HepG2 (cell line): Measurements from ENCODE around the gene WSCD2.

ENCODE experiments used
- FOSL2 ChIP-seq: sonication (generic); formaldehyde crosslinking; IDR thresholded peaks from 2 replicates; pipeline ENCODE4 v1.4.0; 2020; ENCODE audit warnings: missing genetic modification reagents
- GABPA ChIP-seq, 2 experiments: IDR thresholded peaks; 2 replicates each; pipeline ENCODE4 v1.6.1; 2011 to 2016; ENCODE audit warnings: low read depth in 2 of 2, low read length in 1 of 2, missing biosample characterization in 1 of 2, missing genetic modification characterization in 1 of 2
- MXI1 ChIP-seq: IDR thresholded peaks from 3 replicates; pipeline ENCODE4 v1.6.1; 2012; ENCODE audit warnings: low read depth, low read length, inconsistent platforms, borderline replicate concordance
- POLR2A ChIP-seq, 2 experiments: IDR thresholded peaks; 2 replicates each; pipeline ENCODE4 v1.6.1; 2011; ENCODE audit warnings: low read depth in 2 of 2, low read length in 2 of 2, mild to moderate bottlenecking in 1 of 2, moderate library complexity in 1 of 2; ENCODE audit not compliant: insufficient read depth in 1 of 2
- SMAD3 ChIP-seq: sonication (generic); formaldehyde crosslinking; IDR thresholded peaks from 2 replicates; pipeline ENCODE4 v1.4.0; 2020; ENCODE audit warnings: missing genetic modification reagents
- TBP ChIP-seq: sonication (generic); formaldehyde crosslinking; IDR thresholded peaks from 2 replicates; pipeline ENCODE4 v1.5.0; 2020; ENCODE audit warnings: missing genetic modification reagents
- ZNF839 ChIP-seq: sonication (generic); formaldehyde crosslinking; IDR thresholded peaks from 2 replicates; pipeline ENCODE4 v1.4.0; 2020; ENCODE audit warnings: missing genetic modification reagents, mild to moderate bottlenecking, borderline replicate concordance
- ZSCAN29 ChIP-seq: sonication (generic); formaldehyde crosslinking; conservative IDR thresholded peaks from 2 replicates; pipeline ENCODE4 v1.4.0; 2020; ENCODE audit warnings: mild to moderate bottlenecking, missing genetic modification reagents
- TF ChIP-seq, protein P1 (sequence below): sonication (generic); formaldehyde crosslinking; IDR thresholded peaks from 2 replicates; pipeline ENCODE4 v1.4.0; 2020; ENCODE audit warnings: missing genetic modification reagents, borderline replicate concordance
- TF ChIP-seq, protein P2 (sequence below): sonication (generic); formaldehyde crosslinking; IDR thresholded peaks from 2 replicates; pipeline ENCODE4 v1.8.0; 2022; ENCODE audit warnings: mild to moderate bottlenecking, missing genetic modification reagents, moderate library complexity
- TF ChIP-seq, protein P3 (sequence below): sonication (generic); formaldehyde crosslinking; IDR thresholded peaks from 2 replicates; pipeline ENCODE4 v1.4.0; 2020; ENCODE audit warnings: missing genetic modification reagents
- TF ChIP-seq, protein P4 (sequence below): IDR thresholded peaks from 2 replicates; pipeline ENCODE4 v1.6.1; 2012; ENCODE audit warnings: low read depth, low read length, improper control_type of control experiment
- TF ChIP-seq, protein P5 (sequence below): IDR thresholded peaks from 2 replicates; pipeline ENCODE4 v1.6.1; 2012; ENCODE audit warnings: inconsistent platforms
- TF ChIP-seq, protein P6 (sequence below): sonication (generic); formaldehyde crosslinking; IDR thresholded peaks from 2 replicates; pipeline ENCODE4 v1.4.0; 2020; ENCODE audit warnings: missing genetic modification reagents; ENCODE audit errors: not compliant biosample characterization

DNA sequence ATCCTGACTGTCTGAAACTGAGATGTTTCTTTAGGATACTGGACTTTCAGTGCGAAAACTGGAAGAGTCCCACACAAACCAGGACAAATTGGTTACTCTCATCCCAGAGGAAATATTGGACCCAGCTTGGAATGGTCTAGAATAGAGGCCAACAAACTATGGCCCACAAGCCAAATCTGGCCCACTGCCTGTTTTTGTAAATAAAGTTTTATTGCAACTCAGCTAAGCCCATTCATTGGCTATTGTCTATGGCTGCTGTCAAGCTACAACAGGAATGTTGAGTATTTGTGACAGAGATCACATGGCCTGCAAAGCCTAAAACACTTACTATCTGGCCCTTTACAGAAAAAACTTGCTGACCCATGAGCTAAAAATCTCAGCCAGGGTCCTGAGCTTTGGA lies 6.5 kb downstream of the WSCD2 start:
- TF ChIP-seq POLR2A (IDR thresholded peaks at IDR 0.05; ENCODE audit: insufficient read depth in 1 of 2, low read depth in 2 of 2, low read length in 2 of 2): no peak
- no peak for TF ChIP-seq SMAD3 (CRISPR knock-in tag)
- TF ChIP-seq, protein P1, sequence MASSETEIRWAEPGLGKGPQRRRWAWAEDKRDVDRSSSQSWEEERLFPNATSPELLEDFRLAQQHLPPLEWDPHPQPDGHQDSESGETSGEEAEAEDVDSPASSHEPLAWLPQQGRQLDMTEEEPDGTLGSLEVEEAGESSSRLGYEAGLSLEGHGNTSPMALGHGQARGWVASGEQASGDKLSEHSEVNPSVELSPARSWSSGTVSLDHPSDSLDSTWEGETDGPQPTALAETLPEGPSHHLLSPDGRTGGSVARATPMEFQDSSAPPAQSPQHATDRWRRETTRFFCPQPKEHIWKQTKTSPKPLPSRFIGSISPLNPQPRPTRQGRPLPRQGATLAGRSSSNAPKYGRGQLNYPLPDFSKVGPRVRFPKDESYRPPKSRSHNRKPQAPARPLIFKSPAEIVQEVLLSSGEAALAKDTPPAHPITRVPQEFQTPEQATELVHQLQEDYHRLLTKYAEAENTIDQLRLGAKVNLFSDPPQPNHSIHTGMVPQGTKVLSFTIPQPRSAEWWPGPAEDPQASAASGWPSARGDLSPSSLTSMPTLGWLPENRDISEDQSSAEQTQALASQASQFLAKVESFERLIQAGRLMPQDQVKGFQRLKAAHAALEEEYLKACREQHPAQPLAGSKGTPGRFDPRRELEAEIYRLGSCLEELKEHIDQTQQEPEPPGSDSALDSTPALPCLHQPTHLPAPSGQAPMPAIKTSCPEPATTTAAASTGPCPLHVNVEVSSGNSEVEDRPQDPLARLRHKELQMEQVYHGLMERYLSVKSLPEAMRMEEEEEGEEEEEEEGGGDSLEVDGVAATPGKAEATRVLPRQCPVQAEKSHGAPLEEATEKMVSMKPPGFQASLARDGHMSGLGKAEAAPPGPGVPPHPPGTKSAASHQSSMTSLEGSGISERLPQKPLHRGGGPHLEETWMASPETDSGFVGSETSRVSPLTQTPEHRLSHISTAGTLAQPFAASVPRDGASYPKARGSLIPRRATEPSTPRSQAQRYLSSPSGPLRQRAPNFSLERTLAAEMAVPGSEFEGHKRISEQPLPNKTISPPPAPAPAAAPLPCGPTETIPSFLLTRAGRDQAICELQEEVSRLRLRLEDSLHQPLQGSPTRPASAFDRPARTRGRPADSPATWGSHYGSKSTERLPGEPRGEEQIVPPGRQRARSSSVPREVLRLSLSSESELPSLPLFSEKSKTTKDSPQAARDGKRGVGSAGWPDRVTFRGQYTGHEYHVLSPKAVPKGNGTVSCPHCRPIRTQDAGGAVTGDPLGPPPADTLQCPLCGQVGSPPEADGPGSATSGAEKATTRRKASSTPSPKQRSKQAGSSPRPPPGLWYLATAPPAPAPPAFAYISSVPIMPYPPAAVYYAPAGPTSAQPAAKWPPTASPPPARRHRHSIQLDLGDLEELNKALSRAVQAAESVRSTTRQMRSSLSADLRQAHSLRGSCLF (CRISPR knock-in tag): no peak
- TF ChIP-seq, protein P2, sequence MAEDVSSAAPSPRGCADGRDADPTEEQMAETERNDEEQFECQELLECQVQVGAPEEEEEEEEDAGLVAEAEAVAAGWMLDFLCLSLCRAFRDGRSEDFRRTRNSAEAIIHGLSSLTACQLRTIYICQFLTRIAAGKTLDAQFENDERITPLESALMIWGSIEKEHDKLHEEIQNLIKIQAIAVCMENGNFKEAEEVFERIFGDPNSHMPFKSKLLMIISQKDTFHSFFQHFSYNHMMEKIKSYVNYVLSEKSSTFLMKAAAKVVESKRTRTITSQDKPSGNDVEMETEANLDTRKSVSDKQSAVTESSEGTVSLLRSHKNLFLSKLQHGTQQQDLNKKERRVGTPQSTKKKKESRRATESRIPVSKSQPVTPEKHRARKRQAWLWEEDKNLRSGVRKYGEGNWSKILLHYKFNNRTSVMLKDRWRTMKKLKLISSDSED: no peak
- no peak for TF ChIP-seq FOSL2
- TF ChIP-seq, protein P3, sequence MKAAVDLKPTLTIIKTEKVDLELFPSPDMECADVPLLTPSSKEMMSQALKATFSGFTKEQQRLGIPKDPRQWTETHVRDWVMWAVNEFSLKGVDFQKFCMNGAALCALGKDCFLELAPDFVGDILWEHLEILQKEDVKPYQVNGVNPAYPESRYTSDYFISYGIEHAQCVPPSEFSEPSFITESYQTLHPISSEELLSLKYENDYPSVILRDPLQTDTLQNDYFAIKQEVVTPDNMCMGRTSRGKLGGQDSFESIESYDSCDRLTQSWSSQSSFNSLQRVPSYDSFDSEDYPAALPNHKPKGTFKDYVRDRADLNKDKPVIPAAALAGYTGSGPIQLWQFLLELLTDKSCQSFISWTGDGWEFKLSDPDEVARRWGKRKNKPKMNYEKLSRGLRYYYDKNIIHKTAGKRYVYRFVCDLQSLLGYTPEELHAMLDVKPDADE (CRISPR knock-in tag): no peak
- TF ChIP-seq, protein P4, sequence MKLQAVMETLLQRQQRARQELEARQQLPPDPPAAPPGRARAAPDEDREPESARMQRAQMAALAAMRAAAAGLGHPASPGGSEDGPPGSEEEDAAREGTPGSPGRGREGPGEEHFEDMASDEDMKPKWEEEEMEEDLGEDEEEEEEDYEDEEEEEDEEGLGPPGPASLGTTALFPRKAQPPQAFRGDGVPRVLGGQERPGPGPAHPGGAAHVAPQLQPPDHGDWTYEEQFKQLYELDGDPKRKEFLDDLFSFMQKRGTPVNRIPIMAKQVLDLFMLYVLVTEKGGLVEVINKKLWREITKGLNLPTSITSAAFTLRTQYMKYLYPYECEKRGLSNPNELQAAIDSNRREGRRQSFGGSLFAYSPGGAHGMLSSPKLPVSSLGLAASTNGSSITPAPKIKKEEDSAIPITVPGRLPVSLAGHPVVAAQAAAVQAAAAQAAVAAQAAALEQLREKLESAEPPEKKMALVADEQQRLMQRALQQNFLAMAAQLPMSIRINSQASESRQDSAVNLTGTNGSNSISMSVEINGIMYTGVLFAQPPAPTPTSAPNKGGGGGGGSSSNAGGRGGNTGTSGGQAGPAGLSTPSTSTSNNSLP: no peak
- TF ChIP-seq ZSCAN29 (CRISPR knock-in tag): no peak
- TF ChIP-seq GABPA (IDR thresholded peaks at IDR 0.05; ENCODE audit: low read depth, low read length): no peak
- no peak for TF ChIP-seq GABPA (CRISPR knock-in tag; IDR thresholded peaks at IDR 0.05; ENCODE audit: low read depth)
- TF ChIP-seq TBP: no peak
- no peak for TF ChIP-seq MXI1
- TF ChIP-seq, protein P5, sequence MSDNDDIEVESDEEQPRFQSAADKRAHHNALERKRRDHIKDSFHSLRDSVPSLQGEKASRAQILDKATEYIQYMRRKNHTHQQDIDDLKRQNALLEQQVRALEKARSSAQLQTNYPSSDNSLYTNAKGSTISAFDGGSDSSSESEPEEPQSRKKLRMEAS: no peak
- no peak for TF ChIP-seq ZNF839 (CRISPR knock-in tag)
- TF ChIP-seq, protein P6, sequence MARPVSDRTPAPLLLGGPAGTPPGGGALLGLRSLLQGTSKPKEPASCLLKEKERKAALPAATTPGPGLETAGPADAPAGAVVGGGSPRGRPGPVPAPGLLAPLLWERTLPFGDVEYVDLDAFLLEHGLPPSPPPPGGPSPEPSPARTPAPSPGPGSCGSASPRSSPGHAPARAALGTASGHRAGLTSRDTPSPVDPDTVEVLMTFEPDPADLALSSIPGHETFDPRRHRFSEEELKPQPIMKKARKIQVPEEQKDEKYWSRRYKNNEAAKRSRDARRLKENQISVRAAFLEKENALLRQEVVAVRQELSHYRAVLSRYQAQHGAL: no peak
